HG03025 (cell line): ENCODE measurements around the gene DCST1.
"Not testable (repeated sequence)": the region's sequence is repeated elsewhere in the genome, so short reads cannot be mapped to it uniquely, and the experiment has no call there.

Source experiments
- ATAC-seq: cut with Tn5 transposase; IDR thresholded peaks from one replicate; pipeline ENCODE4 v1.9.1; 2021; ENCODE audit warnings: mild to moderate bottlenecking, moderate library complexity; ENCODE audit not compliant: unreplicated experiment, low FRiP score

Gene DCST1

GRCh38 chr1:155033524-155033923, at the start of gene DCST1, which contains the start of gene DCST2:
TSS of gene DCST1 (plus strand) at chr1:155033824. CDS start at chr1:155034037, 213 bp downstream.
TSS of gene DCST2 (minus strand) at chr1:155033781. CDS start at chr1:155033701, 80 bp downstream.
- ATAC-seq = no peak

GRCh38 chr1:154986736-154987135, 46.9 kb upstream of the DCST1 start:
- ATAC-seq = not testable (repeated sequence)

GRCh38 chr1:154987326-154987725, 46.3 kb upstream of the DCST1 start:
- ATAC-seq = no peak

- no peak for ATAC-seq
Measured at GRCh38 chr1:154988058-154988954, 45.3 kb upstream of the DCST1 start.

- no peak for ATAC-seq
Measured at GRCh38 chr1:154989195-154989860, 44.3 kb upstream of the DCST1 start.

- ATAC-seq = no peak
Measured at GRCh38 chr1:154990276-154990675, 43.3 kb upstream of the DCST1 start.

GRCh38 chr1:154992721-154993571, 40.7 kb upstream of the DCST1 start:
- ATAC-seq = no peak

- no peak for ATAC-seq
Measured at GRCh38 chr1:154993572-154994268, 39.9 kb upstream of the DCST1 start, which contains the start of gene LENEP. TSS of gene LENEP (plus strand) at chr1:154993586. CDS start at chr1:154993608, 22 bp downstream.

GRCh38 chr1:154994269-154994587, 39.4 kb upstream of the DCST1 start:
- no peak for ATAC-seq

- no peak for ATAC-seq
Measured at GRCh38 chr1:154994591-154994990, 39.0 kb upstream of the DCST1 start.

- ATAC-seq = not testable (repeated sequence)
Measured at GRCh38 chr1:154995301-154995983, 38.2 kb upstream of the DCST1 start.

- ATAC-seq = no peak
Measured at GRCh38 chr1:154996966-154997701, 36.5 kb upstream of the DCST1 start.

- ATAC-seq = no peak
Measured at GRCh38 chr1:154998201-154998780, 35.3 kb upstream of the DCST1 start.

GRCh38 chr1:154998818-154999570, 34.6 kb upstream of the DCST1 start:
- no peak for ATAC-seq

- no peak for ATAC-seq
Measured at GRCh38 chr1:154999571-155000410, 33.8 kb upstream of the DCST1 start.

GRCh38 chr1:155000411-155000725, 33.3 kb upstream of the DCST1 start:
- no peak for ATAC-seq
